HL-60 (cell line): ENCODE results near the gene SELP.

Experiments
- DNase-seq, 2 experiments: peaks; one replicate each; pipeline ENCODE4 v3.0.0-alpha.2; 2010 to 2020; ENCODE audit warnings: low read depth in 1 of 2, low spot score in 1 of 2
- H3K27ac ChIP-seq: fragments of 250-450 bp; sonication (Bioruptor Pico); replicated peaks from 2 replicates; pipeline ENCODE4 v1.5.1; 2020; ENCODE audit warnings: mild to moderate bottlenecking, moderate library complexity
- H3K27me3 ChIP-seq: fragments of 250-450 bp; sonication (Bioruptor Pico); 2 replicates; pipeline ENCODE4 v1.5.1; 2021; ENCODE audit warnings: mild to moderate bottlenecking, moderate library complexity; ENCODE audit not compliant: insufficient read depth, poor library complexity, severe bottlenecking
- H3K4me3 ChIP-seq: replicated peaks from 2 replicates; pipeline ENCODE4 v1.5.1; 2011; ENCODE audit warnings: mild to moderate bottlenecking, control low read depth, low read length; ENCODE audit not compliant: insufficient read depth
- CTCF ChIP-seq: IDR thresholded peaks from one replicate; pipeline ENCODE4 v1.5.1; 2011; ENCODE audit warnings: low read length, control low read depth, inconsistent platforms; ENCODE audit not compliant: insufficient read depth
- GABPA ChIP-seq: IDR thresholded peaks from 2 replicates; pipeline ENCODE4 v1.6.1; 2012; ENCODE audit warnings: low read depth
- POLR2AphosphoS5 ChIP-seq: IDR thresholded peaks from 2 replicates; pipeline ENCODE4 v1.6.1; 2012; ENCODE audit warnings: low read depth
- REST ChIP-seq: IDR thresholded peaks from 2 replicates; pipeline ENCODE4 v1.6.1; 2012; ENCODE audit warnings: low read depth; ENCODE audit not compliant: insufficient replicate concordance
- SPI1 ChIP-seq: IDR thresholded peaks from 2 replicates; pipeline ENCODE4 v1.6.1; 2012; ENCODE audit warnings: low read depth, mild to moderate bottlenecking, borderline replicate concordance
- long read RNA-seq: library from polyadenylated mRNA; unstranded; transcript quantifications from one replicate; pipeline ENCODE4 v2.0.0, GENCODE V29; 2020

The SELP gene
- long read RNA-seq, result 0 reads

GRCh38 chr1:169630006-169630405, at the start of gene SELP:
Gene SELP (minus strand): TSS chr1:169630124. CDS start chr1:169630074, 50 bp downstream.
- H3K27me3 ChIP-seq, result no peaks in the 10 kb centered on the region
- no peak for TF ChIP-seq GABPA
- TF ChIP-seq POLR2AphosphoS5, result no peak
- TF ChIP-seq REST, result no peak
- no peak for TF ChIP-seq CTCF
- TF ChIP-seq SPI1, result no peak
- no peak for DNase-seq
- H3K27ac ChIP-seq, result no peak within 1 kb of the TSS
- H3K4me3 ChIP-seq, result no peak within 1 kb of the TSS

GRCh38 chr1:169679692-169680091, 49.8 kb upstream of the SELP start:
- Histone ChIP-seq H3K4me3 (no peak overlapping the region), H3K27me3 (no peaks in the 10 kb centered on the region), H3K27ac (no peak overlapping the region)
- no peak for DNase-seq
- TF ChIP-seq CTCF (no peak), REST (no peak), GABPA (no peak), POLR2AphosphoS5 (no peak), SPI1 (no peak)

GRCh38 chr1:169676001-169676400, 46.1 kb upstream of the SELP start:
- Histone ChIP-seq H3K27ac (no peak overlapping the region), H3K4me3 (no peak overlapping the region), H3K27me3 (no peaks in the 10 kb centered on the region)
- DNase-seq, result no peak
- TF ChIP-seq SPI1 (no peak), POLR2AphosphoS5 (no peak), GABPA (no peak), REST (no peak), CTCF (no peak)
